Right ventricle myocardium inferior (tissue), 1 donor: ENCODE measurements around the gene YBX2. TPM values are rescaled to one million over a fixed set of nuclear protein-coding genes. Genes with fewer than 3 reads are reported as not detected.
A peak's percentile ranks its signal among the peaks of the same experiment; 100 is the strongest.

Experiments used
- ATAC-seq: fragments of 200-7000 bp; cut with Tn5 transposase; one replicate; pipeline ENCODE4 v1.9.1; 2020; ENCODE audit warnings: mild to moderate bottlenecking, moderate library complexity
- DNase-seq: peaks from one replicate; pipeline ENCODE4 v3.0.0; 2021; ENCODE audit errors: missing footprints
- intact Hi-C: fragments of 100-400 bp; cut with DNase I; formaldehyde crosslinking; loops from one replicate; pipeline ENCODE4 v1.11.0; 2022
- total RNA-seq: library from RNA; stranded (reverse); fragmentation: NEBNext Ultra II Directional; extraction: Animal tissue kit (Norgen Biotek cat#: 25700); gene quantifications from one replicate; pipeline ENCODE4 v1.2.1, GENCODE V29; 2021
- donor health status: DM: no; HTN: yes; CAD: no; lungs with severe emphysema.

The YBX2 gene
- total RNA-seq, 1 donor from 2014 or later = 0.81 TPM

DNA sequence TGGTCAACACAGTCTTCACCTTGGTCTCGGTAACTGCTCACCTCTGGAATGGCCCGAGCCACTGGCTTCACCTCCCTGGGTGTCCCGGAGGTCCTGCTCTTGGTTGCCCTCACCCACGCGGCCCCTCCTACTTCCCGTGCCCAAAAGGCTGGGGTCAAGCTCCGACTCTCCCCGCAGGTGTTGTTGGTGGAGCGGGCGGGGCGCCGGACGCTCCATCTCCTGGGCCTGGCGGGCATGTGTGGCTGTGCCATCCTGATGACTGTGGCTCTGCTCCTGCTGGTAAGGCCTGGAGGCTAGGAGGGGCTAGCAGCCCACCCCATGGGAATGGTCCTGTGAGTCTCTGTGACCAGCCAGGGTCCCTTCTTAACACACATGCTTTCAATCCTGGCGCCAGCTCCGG lies 9.5 kb downstream of the YBX2 start:
- ATAC-seq (no peak), DNase-seq (no peak)
- intact Hi-C loops = no loop called here

DNA sequence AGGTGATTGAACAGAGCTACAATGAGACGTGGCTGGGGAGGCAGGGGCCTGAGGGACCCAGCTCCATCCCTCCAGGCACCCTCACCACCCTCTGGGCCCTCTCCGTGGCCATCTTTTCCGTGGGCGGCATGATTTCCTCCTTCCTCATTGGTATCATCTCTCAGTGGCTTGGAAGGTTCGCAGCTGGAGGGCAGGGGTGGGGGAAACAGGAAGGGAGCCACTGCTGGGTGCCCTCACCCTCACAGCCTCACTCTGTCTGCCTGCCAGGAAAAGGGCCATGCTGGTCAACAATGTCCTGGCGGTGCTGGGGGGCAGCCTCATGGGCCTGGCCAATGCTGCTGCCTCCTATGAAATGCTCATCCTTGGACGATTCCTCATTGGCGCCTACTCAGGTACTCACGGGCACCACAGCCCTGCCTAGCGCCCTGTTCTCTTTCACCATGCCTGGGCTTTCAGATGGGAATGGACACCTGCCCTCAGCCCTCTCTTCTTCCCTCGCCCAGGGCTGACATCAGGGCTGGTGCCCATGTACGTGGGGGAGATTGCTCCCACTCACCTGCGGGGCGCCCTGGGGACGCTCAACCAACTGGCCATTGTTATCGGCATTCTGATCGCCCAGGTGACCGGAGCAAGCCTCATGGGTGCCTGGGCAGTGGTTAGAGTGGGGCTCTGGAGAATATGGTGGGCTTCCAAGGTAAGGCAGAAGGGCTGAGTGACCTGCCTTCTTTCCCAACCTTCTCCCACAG lies 10.8 kb downstream of the YBX2 start:
- ATAC-seq (no peak), DNase-seq (no peak)
- intact Hi-C loops = no loop called here

DNA sequence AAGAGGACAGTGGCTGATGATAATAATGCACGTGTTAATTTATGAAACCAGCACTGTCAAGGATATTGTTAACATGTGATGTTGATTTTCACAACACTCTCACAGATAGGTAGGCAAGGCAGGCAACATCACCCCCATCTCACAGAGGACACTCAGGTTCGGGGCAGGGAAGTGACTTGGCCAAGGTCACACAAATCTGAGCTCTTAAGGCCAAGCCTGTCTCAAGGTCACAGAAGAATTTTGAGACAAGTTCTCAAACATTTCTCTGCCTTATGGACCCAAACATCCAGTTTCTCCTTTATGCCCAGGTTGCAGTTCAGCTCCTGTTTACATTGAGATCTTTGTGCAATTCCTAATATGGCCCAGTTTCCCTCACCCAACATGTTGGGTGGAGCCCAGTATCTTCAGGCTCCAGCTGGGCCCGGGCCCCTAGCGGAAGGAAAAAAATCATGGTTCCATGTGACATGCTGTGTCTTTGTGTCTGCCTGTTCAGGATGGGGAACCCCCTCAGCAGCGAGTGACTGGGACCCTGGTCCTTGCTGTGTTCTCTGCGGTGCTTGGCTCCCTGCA lies 11.6 kb downstream of the YBX2 start:
- no peak for ATAC-seq
- intact Hi-C loops = loop anchor here (1.0 kb wide), 1 partner anchor 9 kb away; no protein-coding TSS in a partner anchor
- DNase-seq = no peak

DNA sequence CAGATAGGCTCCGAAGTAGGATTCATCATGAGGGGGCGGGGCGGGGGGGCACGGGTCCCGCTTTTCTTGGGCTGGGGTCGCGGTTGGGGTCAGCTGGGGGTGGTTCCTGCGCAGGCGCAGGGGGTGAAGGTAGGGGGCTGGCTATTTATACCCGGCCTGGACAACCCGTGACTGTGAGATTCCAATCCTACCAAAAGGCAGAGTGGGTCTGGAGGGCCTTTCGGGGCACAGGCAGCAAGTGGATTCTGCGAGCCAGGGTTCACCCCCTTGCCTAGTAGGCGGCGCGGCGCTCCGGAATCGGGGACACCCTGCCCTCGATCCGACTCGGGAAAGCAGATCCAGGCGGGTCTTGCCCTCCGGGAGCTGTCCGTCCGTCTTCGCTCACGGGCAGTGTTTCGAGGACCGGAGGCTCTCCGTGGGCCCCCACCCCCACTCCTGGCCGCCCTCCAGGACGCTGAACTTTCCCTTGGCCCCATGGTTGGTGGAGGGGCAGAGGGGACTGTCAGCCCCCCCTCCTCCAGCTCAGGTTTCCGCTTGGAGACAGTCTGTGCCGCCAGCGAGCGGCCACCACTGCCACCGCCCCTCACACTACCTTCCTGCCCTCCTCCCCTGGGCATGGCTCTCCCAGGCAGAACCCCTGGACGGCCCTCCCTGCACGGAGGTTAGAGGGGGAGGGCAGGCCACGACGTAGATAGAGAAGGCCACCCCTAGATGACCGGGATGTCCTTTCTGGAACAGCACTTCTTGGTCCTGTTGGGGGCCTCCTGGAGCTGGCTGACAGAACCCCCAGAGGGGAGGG lies 12.3 kb downstream of the YBX2 start:
- intact Hi-C loops = loop anchor here (1.0 to 2.0 kb wide), 4 partner anchors 10 to 65 kb away; partner anchors contain the start of genes ELP5 and GABARAP
- ATAC-seq (peak; percentile 67), DNase-seq (peak; percentile 83)

DNA sequence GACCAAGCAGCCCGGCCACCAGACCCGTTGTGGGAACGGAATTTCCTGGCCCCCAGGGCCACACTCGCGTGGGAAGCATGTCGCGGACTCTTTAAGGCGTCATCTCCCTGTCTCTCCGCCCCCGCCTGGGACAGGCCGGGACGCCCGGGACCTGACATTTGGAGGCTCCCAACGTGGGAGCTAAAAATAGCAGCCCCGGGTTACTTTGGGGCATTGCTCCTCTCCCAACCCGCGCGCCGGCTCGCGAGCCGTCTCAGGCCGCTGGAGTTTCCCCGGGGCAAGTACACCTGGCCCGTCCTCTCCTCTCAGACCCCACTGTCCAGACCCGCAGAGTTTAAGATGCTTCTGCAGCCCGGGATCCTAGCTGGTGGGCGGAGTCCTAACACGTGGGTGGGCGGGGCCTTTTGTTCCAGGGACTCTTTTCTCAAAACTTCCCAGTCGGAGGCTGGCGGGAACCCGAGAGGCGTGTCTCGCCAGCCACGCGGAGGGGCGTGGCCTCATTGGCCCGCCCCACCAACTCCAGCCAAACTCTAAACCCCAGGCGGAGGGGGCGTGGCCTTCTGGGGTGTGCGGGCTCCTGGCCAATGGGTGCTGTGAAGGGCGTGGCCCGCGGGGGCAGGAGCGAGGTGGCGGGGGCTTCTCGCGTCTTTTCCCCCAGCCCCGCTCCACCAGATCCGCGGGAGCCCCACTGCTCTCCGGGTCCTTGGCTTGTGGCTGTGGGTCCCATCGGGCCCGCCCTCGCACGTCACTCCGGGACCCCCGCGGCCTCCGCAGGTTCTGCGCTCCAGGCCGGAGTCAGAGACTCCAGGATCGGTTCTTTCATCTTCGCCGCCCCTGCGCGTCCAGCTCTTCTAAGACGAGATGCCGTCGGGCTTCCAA lies 13.1 kb downstream of the YBX2 start, which contains the start of gene SLC2A4:
SLC2A4 (plus strand) TSS at position 645 of the 879 bp plus-strand sequence; CDS start at position 862, 217 bp downstream.
- DNase-seq = peak; percentile 97
- peak; percentile 84 for ATAC-seq
- intact Hi-C loops = loop anchor here (1.0 to 2.0 kb wide), 3 partner anchors 29 to 65 kb away; partner anchors contain the start of genes ELP5 and GABARAP

DNA sequence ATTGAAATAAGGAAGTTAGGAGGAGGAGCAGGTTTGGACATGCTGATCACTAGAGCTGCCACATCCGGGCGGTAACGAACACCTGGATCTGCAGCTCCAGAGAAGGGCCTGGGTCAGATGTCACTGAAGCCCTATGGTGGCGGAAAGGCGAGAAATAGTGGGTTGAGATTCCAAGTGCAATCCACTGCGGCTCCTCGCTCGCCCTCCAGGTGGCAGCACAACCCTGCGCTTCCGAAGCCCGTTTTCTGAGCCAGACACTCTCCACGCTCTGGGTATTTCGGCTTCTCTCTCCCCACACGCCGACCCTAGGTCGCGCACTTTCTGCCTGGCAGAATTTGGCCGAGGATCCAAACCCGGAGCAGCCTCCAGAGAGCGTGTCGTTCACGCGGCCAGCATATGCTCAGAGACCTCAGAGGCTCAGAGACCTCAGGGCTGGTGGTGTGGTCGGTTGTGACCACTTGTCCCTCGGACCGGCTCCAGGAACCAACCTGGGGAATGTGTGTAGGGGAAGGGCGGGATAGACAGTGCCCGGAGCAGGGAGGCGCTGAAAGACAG lies 13.8 kb downstream of the YBX2 start:
- intact Hi-C loops = loop anchor here (1.0 to 2.0 kb wide), 4 partner anchors 16 to 66 kb away; partner anchors contain the start of genes ELP5 and GABARAP
- ATAC-seq = peak; percentile 68
- DNase-seq = peak; percentile 87

DNA sequence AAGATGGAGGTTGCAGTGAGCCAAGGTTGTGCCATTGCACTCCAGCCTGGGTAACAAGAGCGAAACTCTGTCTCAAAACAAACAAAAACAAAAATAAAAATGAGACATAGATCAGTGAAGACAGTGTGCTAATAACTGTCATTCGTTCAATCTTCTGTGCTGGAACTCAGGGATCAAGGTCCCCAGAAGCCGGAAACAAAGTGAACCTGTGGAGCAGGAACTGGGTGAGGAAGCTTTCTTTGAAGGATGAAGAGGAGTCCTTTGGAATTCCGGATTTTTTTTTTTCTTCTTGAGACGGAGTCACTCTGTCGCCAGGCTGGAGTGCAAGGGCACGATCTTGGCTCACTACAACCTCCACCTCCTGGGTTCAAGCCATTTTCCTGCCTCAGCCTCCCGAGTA lies 15.0 kb downstream of the YBX2 start:
- no peak for DNase-seq
- intact Hi-C loops = no loop called here
- ATAC-seq = no peak

DNA sequence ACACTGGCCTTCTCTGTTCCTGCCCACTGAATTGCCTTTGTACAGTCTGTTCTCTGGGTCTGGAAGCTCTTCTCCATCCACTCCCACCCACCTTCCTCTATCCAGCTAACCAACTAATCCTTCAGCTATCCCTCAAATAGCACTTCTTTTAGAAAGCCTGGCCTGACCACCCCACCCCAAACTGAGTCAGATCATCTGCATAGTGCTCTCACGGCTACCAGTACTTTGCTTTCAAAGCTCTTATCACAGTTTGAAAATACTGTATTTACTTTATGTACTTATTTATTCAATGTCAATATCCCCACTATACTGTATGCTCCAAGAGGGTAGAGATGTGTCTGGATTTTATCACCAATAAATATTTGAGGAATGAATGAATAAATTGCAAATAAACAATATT lies 27.7 kb downstream of the YBX2 start:
- DNase-seq = no peak
- intact Hi-C loops = no loop called here
- no peak for ATAC-seq

DNA sequence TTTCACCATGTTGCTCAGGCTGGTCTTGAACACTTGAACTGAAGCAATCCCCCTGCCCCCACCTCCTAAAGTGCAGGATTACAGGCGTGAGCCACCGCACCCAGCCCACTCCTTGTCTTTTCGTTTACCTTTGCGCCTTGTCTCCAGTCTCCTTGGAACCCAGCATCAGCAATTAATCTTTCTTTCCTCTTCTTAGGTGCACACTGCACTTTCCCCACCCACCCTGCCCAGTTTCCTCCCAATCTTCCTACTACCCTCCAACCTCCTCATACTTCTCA lies 30.7 kb downstream of the YBX2 start:
- intact Hi-C loops = no loop called here
- ATAC-seq (no peak), DNase-seq (no peak)

DNA sequence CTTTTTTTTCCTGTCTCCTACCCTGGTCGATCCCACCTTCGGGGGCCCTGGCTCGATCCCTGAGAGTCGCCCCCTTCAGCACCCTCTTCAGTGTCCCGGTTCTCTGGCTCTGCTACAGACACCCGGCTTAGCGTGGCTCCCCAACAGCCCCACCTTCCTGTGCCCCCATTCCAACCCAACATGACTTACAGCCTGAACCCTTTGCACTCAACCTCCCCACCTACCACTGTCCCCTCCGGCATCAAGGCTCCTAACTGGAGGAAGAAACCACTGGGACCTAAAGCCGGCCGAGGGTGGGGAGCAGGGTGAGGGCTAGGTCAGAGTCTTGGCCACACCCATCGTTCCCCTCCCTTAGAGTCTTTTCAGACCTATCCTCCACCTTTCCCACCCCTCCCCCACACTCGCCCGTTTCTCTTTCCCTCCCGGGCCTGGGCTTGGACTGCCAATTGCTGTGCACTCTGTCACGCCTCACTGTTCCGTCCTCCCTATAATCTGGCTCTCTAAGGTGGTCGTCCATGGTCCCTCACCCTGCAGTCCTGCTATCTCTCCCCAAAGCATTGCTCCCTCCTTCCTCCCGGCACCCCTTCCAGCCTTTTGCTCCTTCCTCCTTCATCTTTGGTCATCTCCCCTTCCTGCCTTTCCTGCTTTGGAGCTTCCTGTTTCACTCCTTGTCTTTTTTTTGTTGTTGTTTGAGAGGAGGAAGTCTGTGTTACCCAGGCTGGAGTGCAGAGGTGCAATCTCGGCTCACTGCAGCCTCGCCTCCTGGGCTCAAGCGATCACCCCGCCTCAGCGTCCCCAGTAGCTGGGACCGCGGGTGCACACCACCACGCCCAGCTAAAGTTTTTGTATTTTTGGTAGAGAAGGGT lies 31.3 kb downstream of the YBX2 start:
- intact Hi-C loops = no loop called here
- ATAC-seq = peak; percentile 15

DNA sequence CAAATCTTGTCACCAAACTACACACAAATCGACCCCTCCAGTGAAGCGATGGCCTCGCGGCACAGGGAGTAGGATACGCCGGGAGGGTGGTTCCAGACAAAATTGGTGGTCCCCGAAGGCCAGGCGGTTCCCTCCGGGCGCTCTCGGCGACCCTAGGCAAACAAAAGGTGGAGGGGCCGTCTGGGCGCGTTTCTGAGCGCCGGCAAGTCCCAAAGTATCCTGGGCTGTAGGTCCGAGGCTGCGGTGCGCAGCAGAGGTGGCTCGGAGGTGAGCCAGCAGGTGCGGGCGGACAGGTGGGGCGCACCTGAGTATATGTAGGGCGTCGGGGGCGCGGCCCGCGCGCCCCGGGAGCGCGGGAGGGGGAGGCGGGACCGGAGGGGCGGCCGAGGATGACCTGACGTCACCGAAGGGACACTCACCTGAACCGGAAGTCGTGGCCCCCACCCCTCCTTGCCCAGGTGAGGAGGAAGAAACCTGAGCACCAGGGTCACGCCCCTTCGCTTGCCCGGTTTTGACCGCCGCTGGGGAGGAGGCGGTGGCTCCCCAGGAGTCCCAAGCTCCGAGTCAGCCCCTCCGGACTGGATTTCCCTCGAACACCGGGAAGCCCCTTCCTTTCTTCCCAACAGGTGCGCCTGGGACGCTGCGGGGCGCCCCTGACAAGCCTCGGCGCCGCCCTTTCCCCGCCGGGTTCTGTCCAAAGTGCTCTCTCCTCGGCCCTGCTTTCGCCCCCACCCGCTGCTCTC lies 32.1 kb downstream of the YBX2 start, which contains the start of gene CLDN7:
CLDN7 (minus strand) TSS at position 287 of the 743 bp plus-strand sequence. CDS start 435 bp downstream, outside the sequence.
- intact Hi-C loops = no loop called here
- DNase-seq = no peak
- no peak for ATAC-seq

More for the DNA sequence above, 31.3 kb downstream of the YBX2 start:
- no peak for DNase-seq

DNA sequence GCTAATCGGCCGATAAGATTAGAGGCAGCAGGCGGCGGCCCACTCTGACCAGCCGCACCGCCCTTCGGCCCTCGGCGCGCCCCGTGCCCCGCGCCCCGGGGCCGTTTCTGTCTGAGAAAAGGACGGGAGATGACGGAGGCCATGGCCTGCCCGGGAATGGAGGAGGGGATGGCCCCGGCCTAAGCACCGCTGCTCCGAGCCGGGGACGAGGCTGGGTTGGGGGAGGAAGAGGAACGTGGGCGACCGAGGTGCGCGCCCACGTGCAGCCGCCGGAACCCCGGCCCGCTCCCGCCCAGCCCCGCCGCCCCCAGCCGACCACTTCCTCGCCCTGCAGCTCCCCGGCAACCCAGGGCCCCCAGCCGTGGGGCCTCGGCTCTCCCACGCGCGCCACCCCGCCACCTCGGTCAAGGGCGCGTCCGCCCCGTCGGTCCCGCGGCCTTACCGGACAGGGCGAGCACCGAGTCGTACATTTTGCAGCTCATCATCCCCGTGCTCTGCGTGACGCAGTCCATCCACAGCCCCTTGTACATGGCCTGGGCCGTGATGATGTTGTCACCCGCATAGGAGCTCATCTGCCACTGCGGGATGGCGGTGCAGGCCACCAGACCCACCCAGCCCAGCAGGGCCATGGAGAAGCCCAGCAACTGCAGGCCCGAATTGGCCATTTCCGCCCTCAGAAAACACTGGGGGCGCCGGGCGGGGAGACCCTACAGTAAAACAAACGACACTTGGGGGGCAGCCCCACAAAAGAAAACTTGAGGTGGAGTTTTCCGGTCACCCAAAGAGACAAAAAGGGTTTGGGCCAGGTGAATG lies 32.9 kb downstream of the YBX2 start:
- intact Hi-C loops = no loop called here
- ATAC-seq (peak; percentile 27), DNase-seq (no peak)

DNA sequence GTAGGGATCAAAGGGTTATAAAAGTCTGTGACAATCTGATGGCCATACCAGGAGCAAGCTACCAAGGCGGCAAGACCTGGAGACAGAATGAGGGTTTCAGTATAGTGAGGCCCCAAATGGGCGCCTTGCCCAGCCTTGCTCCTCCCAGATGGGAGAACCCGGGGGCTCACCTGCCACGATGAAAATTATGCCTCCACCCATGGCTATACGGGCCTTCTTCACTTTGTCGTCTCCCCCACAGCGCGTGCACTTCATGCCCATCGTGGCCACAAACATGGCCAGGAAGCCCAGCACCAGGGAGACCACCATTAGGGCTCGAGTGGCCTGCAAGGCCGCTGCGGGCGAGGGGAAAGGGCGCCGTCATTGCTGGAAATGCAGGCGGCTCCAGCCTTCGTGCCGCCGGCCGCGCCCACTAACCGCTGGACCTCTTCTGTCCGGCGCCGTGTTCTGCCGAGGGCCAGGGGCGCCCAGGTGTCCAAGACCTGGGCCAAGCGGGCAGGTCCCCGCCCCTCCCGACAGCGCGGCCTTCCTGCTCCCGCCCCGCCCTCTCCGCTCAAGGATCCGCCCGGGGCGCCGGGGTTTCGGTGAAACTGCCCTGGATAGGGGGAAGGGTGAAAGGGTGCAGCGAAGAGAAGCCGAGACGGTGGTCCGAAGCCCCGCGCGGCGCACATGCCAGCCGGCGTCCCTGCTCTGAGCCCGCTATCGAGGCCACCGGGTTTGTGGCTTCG lies 33.6 kb downstream of the YBX2 start:
- DNase-seq (peak; percentile 76), ATAC-seq (peak; percentile 54)
- intact Hi-C loops = no loop called here

DNA sequence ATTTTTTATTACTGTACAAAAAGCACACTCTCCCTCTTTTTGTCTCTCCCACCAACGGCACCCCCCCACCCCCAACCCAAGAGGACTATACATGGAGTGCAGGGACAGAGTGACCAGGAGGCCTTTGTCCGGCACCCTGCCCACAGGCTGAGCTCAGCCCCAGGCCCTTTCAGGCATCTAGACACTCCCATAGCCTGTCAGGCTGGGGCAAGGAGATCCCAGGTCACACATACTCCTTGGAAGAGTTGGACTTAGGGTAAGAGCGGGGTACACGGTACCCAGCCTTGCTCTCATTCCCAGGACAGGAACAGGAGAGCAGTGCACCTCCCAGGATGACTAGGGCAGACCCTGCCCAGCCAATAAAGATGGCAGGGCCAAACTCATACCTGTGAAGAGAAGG lies 34.3 kb downstream of the YBX2 start:
- intact Hi-C loops = no loop called here
- DNase-seq (no peak), ATAC-seq (peak; percentile 9)

DNA sequence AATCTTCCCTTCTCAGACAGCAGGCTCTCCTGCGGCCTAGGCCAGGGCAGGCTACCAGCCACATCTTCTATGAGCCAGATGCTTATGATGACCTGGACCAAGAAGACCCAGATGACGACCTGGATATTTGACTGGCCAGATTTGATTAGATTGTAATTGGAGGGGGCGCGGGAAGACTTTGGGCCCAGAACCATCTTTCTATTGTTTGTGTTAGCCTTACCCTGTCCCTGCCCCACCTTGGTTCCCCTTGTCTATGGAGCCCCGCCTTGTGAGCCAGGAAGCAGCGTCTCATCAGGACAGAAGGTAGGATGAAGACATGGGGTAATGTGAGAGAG lies 34.9 kb downstream of the YBX2 start:
- ATAC-seq (no peak), DNase-seq (no peak)
- intact Hi-C loops = loop anchor here (10.0 kb wide), 1 partner anchor 305 kb away; the partner anchor contains the start of gene SENP3
